Heart left ventricle (tissue), 16 donors: ENCODE results near the gene GPR137C. TPM values are rescaled to one million over a fixed set of nuclear protein-coding genes. Genes with fewer than 3 reads are reported as not detected.
A peak's percentile ranks its signal among the peaks of the same experiment; 100 is the strongest.

Experiments used
- ATAC-seq, 4 donors: fragments of 200-7000 bp; cut with Tn5 transposase; one replicate each; pipeline ENCODE4 v1.9.1; 2020 to 2022; ENCODE audit warnings: moderate library complexity in 4 of 4, mild to moderate bottlenecking in 3 of 4, moderate number of reproducible peaks in 1 of 4
- DNase-seq, 5 donors: peaks; one replicate each; pipeline ENCODE4 v3.0.0-alpha.2; 2020
- H3K27ac ChIP-seq, 12 donors: fragments of 200-600 bp; sonication (generic) in 4 of 12; one replicate each; pipeline versions ENCODE4 v1.5.0 to v1.8.0; 2016 to 2022; ENCODE audit warnings: mild to moderate bottlenecking in 2 of 12
- H3K27me3 ChIP-seq, 9 donors: fragments of 200-600 bp; sonication (generic) in 2 of 9; one replicate each; pipeline versions ENCODE4 v1.5.1 to v1.8.0; 2016 to 2022; ENCODE audit warnings: mild to moderate bottlenecking in 3 of 9
- H3K36me3 ChIP-seq, 9 donors: fragments of 200-600 bp; sonication (generic) in 2 of 9; one replicate each; pipeline versions ENCODE4 v1.5.0 to v1.8.0; 2018 to 2022; ENCODE audit warnings: mild to moderate bottlenecking in 2 of 9
- H3K4me1 ChIP-seq, 12 donors: fragments of 200-600 bp; sonication (generic) in 4 of 12; one replicate each; pipeline versions ENCODE4 v1.5.0 to v1.8.0; 2016 to 2022; ENCODE audit warnings: mild to moderate bottlenecking in 3 of 12
- H3K4me3 ChIP-seq, 12 donors: fragments of 200-600 bp; sonication (generic) in 4 of 12; one replicate each; pipeline versions ENCODE4 v1.5.0 to v1.8.0; 2017 to 2022; ENCODE audit warnings: mild to moderate bottlenecking in 9 of 12, moderate library complexity in 4 of 12
- H3K9me3 ChIP-seq, 12 donors: fragments of 200-600 bp; sonication (generic) in 4 of 12; one replicate each; pipeline versions ENCODE4 v1.5.0 to v1.8.0; 2016 to 2022; ENCODE audit warnings: mild to moderate bottlenecking in 1 of 12
- CTCF ChIP-seq, 12 donors: fragments of 200-600 bp; sonication (generic) in 4 of 12; IDR thresholded peaks; one replicate each; pipeline versions ENCODE4 v1.5.0 to v1.8.0; 2018 to 2022; ENCODE audit warnings: antibody characterized with exemption in 12 of 12, mild to moderate bottlenecking in 5 of 12
- POLR2A ChIP-seq, 2 donors: fragments of 450-650 bp; IDR thresholded peaks; one replicate each; pipeline ENCODE4 v1.6.1; 2017; ENCODE audit warnings: antibody characterized with exemption in 2 of 2, mild to moderate bottlenecking in 2 of 2, moderate library complexity in 2 of 2
- WGBS, 4 donors: extraction: QIAGEN DNeasy Blood & Tissue Kit in 2 of 4; methylation state at CpG; one replicate each; pipeline versions ENCODE4 v1.1.5 to v1.1.7; 2013 to 2018; 5-methylcytosine and 5-hydroxymethylcytosine counted together
- intact Hi-C, 10 donors: fragments of 100-400 bp; cut with DNase I; formaldehyde crosslinking; loops; one replicate each; pipeline versions ENCODE4 v1.11.1 to v1.14.2; 2022
- polyA plus RNA-seq, 2 donors: library from polyadenylated mRNA; stranded (reverse); fragments of 200-250 nt; gene quantifications; one replicate each; pipeline ENCODE4 v1.2.3, GENCODE V29; 2013
- total RNA-seq, 9 donors: library from RNA; depleted of rRNA in 2 of 9; stranded (reverse); fragments of >200 nt in 2 of 9; fragmentation: NEBNext Ultra II Directional in 3 of 9; extraction: Animal tissue kit (Norgen Biotek cat#: 25700) in 3 of 9; gene quantifications; one replicate each; pipeline versions ENCODE4 v1.1.0 to v1.2.4, GENCODE V29; 2016 to 2023
- donor health status: ischemic (EF 13 %, LVEDD 7.1; RV severe dilation, severe dysfunction).
- donor health status: healthy with polysubstance abuse.
- donor health status: DM: no; HTN: yes; CAD: no.
- donor health status: DM: no; HTN: no; CAD: no.
- donor health status: ischemic (EF 25% LVEDD 6.9; RV normal size, moderate dysfunction).
- donor health status: ischemic (EF 25% LVEDD 5.7; RV mildly dilated, moderate dysfunction).
- donor health status: healthy.
- donor health status: DM: yes; HTN: yes; CAD: no.
- donor health status: ischemic (EF 35%, LVEDD 5.7; RV mildly dilated, moderate dysfunction).
- donor health status: nonischemic (EF 11% LVEDD 7.7; RV severe dilation, severe dysfunction).
- donor health status: DM: yes; HTN: yes; CAD: no.
- donor health status: PGD.
- donor health status: ischemic (EF 29% LVEDD 5.4; RV normal size, mild dysfunction).
- donor health status: nonischemic (EF 23%, LVEDD 6.1; RV moderate dilation, normal function).

Gene GPR137C
- total and polyA plus RNA-seq, 11 donors, result 0.61 to 1.9 (median 1.1) TPM

- peaks cover 0 to 36% (median 16%) of the 10 kb centered on the region in 12 donors for H3K4me1 ChIP-seq
- no peak for DNase-seq
- peaks cover 0 to 5% (median 0%) of the 10 kb centered on the region in 9 donors for H3K36me3 ChIP-seq
- intact Hi-C loops, result no loop called here
- WGBS, 4 donors, result 89 to 93% (median 90%) methylated on average over 3 of the region's 3 CpGs
- no peak overlapping the region for H3K27ac ChIP-seq
- TF ChIP-seq POLR2A (IDR thresholded peaks at IDR 0.05) (no peak), CTCF (IDR thresholded peaks at IDR 0.05) (no peak)
- no peaks in the 10 kb centered on the region for H3K9me3 ChIP-seq
- ATAC-seq, result no peak
- H3K27me3 ChIP-seq, result no peaks in the 10 kb centered on the region
- no peak overlapping the region for H3K4me3 ChIP-seq
These were observed 5.1 kb upstream of the GPR137C start for GRCh38 chr14:52547526-52547925.

GRCh38 chr14:52550661-52551060, 2.0 kb upstream of the GPR137C start:
- Histone ChIP-seq H3K27ac (no peak overlapping the region), H3K27me3 (no peaks in the 10 kb centered on the region), H3K4me1 (peaks cover 0 to 45% (median 25%) of the 10 kb centered on the region in 12 donors), H3K36me3 (no peaks in the 10 kb centered on the region), H3K9me3 (no peaks in the 10 kb centered on the region), H3K4me3 (peak overlapping the region in 2 of 12 donors; percentile 77 to 81)
- DNase-seq (no peak), ATAC-seq (no peak)
- WGBS, 4 donors, result 93 to 96% (median 95%) methylated on average over 3 of the region's 3 CpGs
- TF ChIP-seq POLR2A (IDR thresholded peaks at IDR 0.05) (no peak), CTCF (IDR thresholded peaks at IDR 0.05) (no peak)
- intact Hi-C loops, result loop anchor here in 6 of 10 donors (5.0 to 10.0 kb wide), 5 partner anchors 142 to 242 kb away; partner anchors contain the start of genes ERO1A (in 3 of the 6), PSMC6 (in 2 of the 6) and GNPNAT1 (in 1 of the 6)

GRCh38 chr14:52551205-52551604, 1.4 kb upstream of the GPR137C start:
- Histone ChIP-seq H3K9me3 (no peaks in the 10 kb centered on the region), H3K36me3 (no peaks in the 10 kb centered on the region), H3K27ac (peak overlapping the region in 5 of 12 donors; percentile 71 to 91 (median 79)), H3K4me3 (peak overlapping the region in 11 of 12 donors; percentile 66 to 91 (median 79)), H3K4me1 (peaks cover 0 to 39% (median 23%) of the 10 kb centered on the region in 12 donors), H3K27me3 (no peaks in the 10 kb centered on the region)
- TF ChIP-seq CTCF (IDR thresholded peaks at IDR 0.05) (no peak), POLR2A (IDR thresholded peaks at IDR 0.05) (no peak)
- DNase-seq, result no peak
- no peak for ATAC-seq
- intact Hi-C loops, result loop anchor here in 6 of 10 donors (5.0 to 10.0 kb wide), 5 partner anchors 141 to 241 kb away; partner anchors contain the start of genes ERO1A (in 3 of the 6), PSMC6 (in 2 of the 6) and GNPNAT1 (in 1 of the 6)
- 64 to 66% (median 65%) methylated on average over 6 of the region's 6 CpGs for WGBS, 4 donors

- H3K27me3 ChIP-seq, result no peaks in the 10 kb centered on the region
- TF ChIP-seq POLR2A (IDR thresholded peaks at IDR 0.05) (no peak), CTCF (IDR thresholded peaks at IDR 0.05) (peak in 3 of 12 donors; percentile 11 to 30 (median 15))
- WGBS, 4 donors, result 0 to 1% (median 0%) methylated on average over 8 of the region's 8 CpGs
- ATAC-seq (peak in 1 of 4 donors; percentile 25), DNase-seq (no peak)
- H3K27ac ChIP-seq, result peak overlapping the region in 11 of 12 donors; percentile 53 to 92 (median 80)
- H3K9me3 ChIP-seq, result no peaks in the 10 kb centered on the region
- intact Hi-C loops, result loop anchor here in 7 of 10 donors (2.0 to 10.0 kb wide), 6 partner anchors 141 to 241 kb away; partner anchors contain the start of genes ERO1A (in 3 of the 7), PSMC6 (in 3 of the 7) and GNPNAT1 (in 1 of the 7)
- no peaks in the 10 kb centered on the region for H3K36me3 ChIP-seq
- H3K4me1 ChIP-seq, result peaks cover 0 to 34% (median 20%) of the 10 kb centered on the region in 12 donors
- peak overlapping the region; percentile 64 to 91 (median 78) for H3K4me3 ChIP-seq
These were observed 957 bp upstream of the GPR137C start for GRCh38 chr14:52551696-52552062.
